ENCODE measurements around the gene RASL12.

Gene RASL12

GRCh38 chr15:65072617-65073016 lies 4.8 kb upstream of the RASL12 start:
- no peak for DNase-seq

- DNase-seq: no peak
These were observed 4.2 kb upstream of the RASL12 start for GRCh38 chr15:65072027-65072426.

DNA sequence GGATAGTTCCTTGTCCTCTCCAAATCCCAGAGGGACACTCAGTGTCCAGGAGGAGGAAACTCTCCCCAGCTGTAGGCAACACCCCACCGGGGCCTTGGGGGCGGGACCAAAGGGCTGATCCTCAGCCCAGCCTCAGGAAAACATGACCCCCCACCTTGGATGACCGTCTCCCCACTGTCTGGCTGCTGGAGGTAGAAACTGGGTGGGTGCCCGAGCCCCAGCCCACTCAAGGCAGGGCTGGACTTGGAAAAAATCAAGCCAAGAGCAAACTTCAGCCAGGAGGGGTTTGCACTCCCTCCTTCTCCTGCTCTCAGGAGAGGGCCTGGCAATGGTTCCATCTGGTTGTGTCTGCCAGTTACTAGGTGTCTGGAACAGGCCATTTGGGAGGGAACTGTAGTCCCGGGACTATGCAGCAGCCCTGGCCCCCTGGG lies 3.6 kb upstream of the RASL12 start:
- no peak for DNase-seq

DNA sequence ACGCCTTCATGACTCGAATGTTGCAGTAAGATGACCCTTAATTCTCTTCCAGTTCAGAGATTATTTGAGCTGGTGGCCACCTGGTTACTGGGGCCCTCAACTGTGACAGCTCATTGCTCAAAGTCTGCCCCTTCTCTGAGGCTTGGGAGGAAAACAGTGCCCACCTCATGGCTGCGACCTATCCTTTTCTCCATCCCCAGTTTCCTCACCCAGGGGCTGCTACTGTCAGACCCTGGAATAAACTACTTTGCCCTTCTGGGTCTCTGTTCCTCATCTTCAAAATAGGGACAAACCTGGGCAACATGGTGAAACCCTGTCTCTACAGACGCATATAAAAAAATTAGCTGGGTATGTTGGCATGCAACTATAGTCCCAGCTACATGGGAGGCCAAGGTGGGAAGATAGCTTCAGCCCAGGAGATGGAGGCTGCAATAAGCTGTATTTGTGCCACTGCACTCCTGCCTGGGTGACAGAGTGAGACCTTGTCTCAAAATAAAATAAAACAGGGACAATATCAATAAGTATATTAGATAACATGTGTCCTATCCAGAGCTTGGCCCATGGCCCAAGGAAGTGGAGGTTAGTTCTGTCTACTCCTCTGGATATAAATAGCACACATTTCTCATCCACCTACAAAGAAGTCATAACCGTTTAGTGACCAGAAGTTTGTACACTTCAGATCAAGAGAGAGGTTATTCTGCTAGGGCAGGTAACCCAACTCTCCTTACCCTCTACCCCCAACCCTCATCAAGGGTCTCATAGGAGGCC lies 2.2 kb upstream of the RASL12 start:
- DNase-seq: no peak

- no peak for DNase-seq
These were observed 1.4 kb upstream of the RASL12 start for GRCh38 chr15:65069179-65069578.

DNA sequence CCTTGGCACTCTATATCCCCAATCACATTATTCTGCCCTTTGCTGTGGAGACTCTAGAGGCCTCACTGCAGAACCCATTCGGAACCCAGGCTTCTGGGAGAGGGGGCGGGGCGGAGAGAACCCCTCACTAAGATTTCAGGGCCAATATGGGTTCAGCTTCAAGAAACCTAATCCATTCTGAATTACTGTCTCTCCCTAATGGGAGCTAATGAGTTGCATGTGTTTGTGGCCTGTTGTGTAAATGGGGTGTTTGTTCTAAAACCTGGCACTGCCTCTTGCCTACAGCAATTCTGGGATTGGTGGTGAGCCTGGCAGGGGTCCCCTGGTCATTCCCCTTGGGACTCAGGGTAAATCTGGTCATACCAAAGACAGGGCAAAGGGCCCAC lies 605 bp upstream of the RASL12 start:
- DNase-seq: no peak

DNA sequence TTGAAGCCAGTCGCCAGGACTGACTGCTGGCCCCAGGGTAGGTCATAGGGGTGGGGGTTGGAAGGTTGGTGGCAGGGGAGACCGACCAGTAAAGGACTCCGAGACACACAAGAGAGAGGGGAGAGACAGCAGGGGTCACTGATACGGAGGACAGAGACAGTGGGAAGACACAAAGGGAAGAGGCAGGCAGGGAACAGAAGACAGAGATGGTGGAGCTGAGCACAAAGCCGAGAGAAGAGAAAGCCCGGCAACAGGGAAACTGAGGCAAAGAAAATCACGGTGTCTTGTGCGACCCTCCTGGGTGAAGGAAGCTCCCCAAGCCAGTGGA lies 510 bp downstream of the RASL12 start:
- DNase-seq: no peak

DNA sequence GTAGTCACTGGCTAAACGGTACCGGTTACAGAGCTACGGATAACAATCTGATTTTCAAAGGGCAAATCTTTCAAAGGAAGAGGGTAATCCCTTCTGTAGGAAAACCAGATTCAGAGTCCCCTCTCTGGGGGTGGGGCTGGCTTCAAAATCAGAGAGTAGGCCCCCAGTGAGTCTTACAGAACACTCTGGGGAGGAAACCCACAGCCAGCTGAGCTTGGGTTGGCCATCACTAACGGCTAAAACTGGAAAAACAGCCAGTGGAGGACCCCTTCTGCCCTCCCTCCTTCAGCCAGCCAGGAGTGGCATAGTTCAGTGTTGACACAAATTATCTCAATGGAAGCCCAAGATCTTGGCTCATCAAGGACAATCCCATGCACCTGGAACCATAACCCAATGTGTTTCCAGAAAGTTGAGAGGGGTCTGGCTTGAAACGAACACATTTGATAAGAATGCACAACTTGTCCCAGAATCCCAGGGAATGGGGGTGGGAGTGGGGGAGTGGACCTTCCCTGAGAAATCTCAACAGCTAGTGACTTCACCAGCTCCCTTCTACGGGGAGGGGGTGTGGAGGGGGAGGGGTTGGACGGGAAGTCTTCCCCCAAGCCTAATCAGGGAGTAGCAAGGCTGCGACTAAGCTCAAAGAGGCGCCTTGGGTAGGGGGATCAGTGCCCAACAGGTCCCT lies 1.0 kb downstream of the RASL12 start:
- no peak for DNase-seq

- no peak for DNase-seq
These were observed 1.7 kb downstream of the RASL12 start for GRCh38 chr15:65066001-65066634.

DNA sequence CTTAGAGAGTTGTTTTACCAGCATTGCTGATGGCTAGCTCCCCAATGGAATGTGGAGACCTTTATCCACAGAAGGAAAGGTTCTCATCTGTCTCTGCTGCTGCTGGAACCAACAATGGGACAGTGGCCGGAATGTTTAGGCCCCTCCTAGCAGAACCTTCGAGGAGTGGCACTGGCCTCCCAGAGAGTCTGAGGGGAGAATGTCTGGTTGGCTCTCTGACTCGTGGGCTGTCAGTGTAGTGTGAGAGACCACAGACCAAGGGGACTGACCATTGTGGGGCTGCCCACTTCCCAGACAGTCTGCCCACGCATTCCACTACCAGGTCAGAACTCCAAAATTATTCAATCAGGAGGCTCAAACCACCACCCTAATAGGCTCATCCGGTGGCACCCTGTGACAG lies 5.1 kb downstream of the RASL12 start:
- DNase-seq: no peak

DNA sequence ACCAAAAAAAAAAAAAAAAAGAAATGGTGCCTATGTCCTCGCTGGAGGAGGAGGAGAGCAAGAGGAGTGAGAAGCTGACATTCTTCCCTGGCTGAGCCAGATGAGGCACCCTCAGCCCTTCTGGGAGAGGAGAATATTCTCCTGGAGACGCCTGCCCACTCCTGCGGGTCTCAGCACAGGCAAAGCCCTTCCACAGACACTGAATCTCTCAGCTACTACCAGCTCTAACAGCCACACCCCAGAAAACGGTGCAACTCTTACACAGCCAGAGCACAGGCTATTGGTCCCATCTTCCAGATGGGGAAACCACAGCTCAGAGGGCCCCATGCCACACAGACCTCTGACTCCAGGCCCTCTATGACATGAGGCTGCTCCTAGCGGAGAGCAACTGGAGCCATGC lies 5.7 kb downstream of the RASL12 start:
- no peak for DNase-seq

DNA sequence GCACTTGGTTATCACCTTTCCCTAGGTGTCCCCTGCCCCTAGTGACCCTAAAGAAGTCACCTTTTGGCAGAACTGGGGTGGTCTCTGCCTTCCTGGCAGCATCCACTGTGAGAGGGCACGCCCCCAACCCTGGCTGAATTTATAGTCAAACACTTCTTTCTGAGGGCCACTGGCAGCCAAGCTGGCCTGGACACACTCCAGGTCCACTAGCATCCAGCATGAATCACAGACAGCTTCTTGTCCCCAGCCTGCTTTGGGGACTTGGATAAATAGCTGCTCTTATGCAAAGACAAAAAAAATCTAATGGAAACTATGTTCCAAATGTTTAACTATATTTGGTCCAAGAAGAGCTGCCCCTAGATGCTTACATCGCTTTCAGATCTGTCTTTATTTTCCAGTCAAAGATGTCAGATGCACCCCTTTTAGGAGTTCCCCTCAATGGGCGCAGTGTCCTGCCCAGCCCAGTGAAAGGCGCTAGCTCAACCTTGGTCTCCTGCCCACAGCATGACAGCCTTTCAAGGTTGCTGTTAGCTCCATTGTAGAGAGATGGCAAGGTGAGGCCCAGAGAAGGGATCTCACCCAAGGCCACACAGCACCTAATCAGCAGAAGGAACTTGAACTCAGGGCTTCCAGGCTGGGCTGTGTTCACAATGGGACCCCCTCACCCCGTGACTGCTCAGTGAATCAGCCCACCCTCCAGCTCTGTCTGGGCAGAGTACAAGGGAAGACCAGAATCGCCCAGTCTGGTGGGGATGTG lies 7.0 kb downstream of the RASL12 start:
- DNase-seq: no peak

DNA sequence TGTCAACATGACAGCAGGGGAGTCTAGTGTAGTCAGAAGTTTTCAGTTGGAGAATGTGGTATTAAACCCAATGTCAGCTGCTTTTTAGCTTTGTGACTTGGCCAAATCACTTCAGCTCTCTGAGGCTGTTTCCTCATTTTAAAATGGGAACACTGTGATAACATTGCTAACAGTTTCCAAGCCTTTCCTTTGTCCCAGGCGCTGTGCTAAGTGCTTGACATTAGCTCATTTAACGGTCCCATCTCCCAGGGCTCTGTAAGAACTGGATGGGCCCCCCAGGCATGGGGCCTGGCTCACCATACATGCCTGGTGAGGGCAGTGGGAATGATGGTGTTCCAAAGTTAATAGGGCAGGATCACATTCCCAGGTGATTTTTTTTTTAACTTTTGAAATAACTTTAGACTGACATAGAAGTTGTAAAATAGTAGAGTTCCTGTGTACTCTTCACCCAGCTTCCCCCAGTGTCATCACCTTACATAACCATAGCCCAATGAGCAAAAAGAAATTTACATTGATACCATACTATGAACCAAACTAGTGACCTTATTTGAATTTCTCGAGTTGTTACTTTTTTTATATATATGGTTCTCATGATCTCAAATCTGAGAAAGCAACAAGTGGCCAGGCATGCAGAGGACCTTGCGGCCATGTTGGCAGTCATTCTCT lies 7.7 kb downstream of the RASL12 start:
- no peak for DNase-seq

DNA sequence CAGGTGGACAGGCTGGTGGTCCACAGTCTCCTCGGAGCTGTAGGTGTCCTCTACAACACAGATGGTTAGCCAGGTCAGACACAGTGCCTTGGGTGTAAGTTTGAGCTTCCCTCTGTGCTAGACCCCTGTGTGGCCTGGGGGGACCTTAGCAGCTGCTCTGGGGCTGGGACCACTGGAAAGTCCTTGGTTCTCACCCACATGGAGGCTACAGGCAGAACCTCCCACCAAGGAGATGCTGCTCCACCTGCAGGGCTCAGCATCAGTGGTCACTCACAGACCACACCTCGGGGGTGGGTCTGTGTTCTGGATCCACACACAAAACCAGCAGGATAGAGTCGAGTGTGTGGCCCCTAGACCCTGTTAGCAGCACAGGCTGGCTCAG lies 8.4 kb downstream of the RASL12 start:
- no peak for DNase-seq

GRCh38 chr15:65058394-65059368 lies 9.1 kb downstream of the RASL12 start:
- no peak for DNase-seq

GRCh38 chr15:65057549-65057940 lies 10.2 kb downstream of the RASL12 start:
- DNase-seq: no peak

GRCh38 chr15:65056868-65057548 lies 10.8 kb downstream of the RASL12 start:
- DNase-seq: no peak

DNA sequence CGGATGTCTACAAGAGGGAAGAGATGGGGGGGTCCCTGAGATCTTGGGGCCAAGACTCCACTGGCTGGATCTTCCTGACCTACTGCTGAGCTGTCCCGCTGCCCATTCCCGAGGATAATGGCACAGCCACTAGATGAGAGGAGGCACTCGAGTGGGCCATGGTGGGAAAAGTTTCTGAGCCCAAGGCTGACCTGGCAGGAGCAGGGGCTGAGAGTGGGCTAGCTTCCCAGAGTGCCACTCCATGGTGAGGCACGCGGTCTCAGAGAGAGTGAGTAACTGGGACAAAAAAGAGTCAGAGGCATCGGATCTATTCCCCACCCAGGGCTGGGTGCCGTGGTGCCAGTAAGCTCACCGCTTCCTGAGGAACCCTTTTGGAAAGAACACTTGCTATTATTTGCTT lies 11.7 kb downstream of the RASL12 start:
- no peak for DNase-seq

- DNase-seq: no peak
These were observed 12.5 kb downstream of the RASL12 start for GRCh38 chr15:65055201-65055870.

DNA sequence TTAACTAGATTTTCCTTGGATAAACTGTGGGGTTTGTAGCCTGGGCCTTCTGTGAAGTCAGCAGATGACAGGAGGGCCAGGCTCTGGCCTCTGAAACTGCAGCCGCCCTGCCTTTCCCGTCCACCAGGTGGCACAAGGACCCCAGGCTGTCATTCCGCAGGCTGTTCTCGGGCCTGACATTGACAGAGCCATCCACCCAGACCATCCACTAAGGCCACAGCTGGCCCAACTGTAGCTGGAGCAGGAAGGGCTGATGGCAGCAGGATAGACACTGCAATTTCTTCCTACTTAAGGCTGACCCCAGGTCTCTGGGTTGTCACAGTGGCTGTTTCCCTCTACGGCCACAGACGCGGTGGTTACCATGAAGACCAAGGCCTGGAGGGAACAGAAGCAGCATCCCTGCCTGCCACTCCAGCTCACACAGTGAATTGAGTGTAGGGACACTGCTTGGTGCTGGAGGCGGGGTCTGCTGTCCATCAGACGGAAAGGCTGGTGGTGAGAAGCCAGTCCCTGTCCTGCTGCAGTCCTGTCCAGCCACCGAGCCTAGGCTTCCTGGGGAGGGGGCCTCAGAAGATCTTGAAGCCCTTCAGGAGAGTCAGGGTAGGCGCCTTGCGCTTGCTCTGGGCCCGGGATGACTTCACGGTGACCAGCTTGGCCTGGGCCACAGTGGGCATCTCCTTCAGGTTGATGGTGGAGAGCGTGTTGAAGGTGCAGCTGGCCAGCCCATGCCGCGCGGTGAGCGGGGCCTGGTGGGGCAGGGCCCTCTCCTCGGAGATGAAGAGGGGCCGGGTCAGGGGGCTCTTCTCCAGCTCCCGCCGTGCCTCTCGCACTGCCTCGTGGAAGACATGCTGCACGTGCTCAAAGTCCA lies 13.2 kb downstream of the RASL12 start:
- DNase-seq: peak; percentile 50

All from NCI-H1694 treated with DMSO at 0.1 percent for 48 hours (cell line).